Gastroesophageal sphincter (tissue), 3 donors: ENCODE results near the gene BIRC6.

ENCODE experiments used
- EP300 ChIP-seq: sonication (generic); formaldehyde crosslinking; IDR thresholded peaks from one replicate; pipeline ENCODE4 v1.6.1; 2017; ENCODE audit warnings: antibody characterized with exemption, mild to moderate bottlenecking
- POLR2A ChIP-seq, 2 donors: fragments of 450-650 bp; IDR thresholded peaks; one replicate each; pipeline ENCODE4 v1.6.1; 2017; ENCODE audit warnings: antibody characterized with exemption in 2 of 2, mild to moderate bottlenecking in 2 of 2, moderate library complexity in 1 of 2
- POLR2AphosphoS5 ChIP-seq: sonication (generic); formaldehyde crosslinking; IDR thresholded peaks from one replicate; pipeline ENCODE4 v1.6.1; 2017; ENCODE audit warnings: antibody characterized with exemption
- TF ChIP-seq, protein P1 (sequence below), 4 experiments: fragments of 200-600 bp in 2 of 4; fragments of 450-650 bp in 2 of 4; sonication (generic) in 1 of 4; IDR thresholded peaks; one replicate each; pipeline ENCODE4 v1.5.1; 2017 to 2019; ENCODE audit warnings: antibody characterized with exemption in 4 of 4, mild to moderate bottlenecking in 2 of 4, moderate library complexity in 2 of 4

DNA sequence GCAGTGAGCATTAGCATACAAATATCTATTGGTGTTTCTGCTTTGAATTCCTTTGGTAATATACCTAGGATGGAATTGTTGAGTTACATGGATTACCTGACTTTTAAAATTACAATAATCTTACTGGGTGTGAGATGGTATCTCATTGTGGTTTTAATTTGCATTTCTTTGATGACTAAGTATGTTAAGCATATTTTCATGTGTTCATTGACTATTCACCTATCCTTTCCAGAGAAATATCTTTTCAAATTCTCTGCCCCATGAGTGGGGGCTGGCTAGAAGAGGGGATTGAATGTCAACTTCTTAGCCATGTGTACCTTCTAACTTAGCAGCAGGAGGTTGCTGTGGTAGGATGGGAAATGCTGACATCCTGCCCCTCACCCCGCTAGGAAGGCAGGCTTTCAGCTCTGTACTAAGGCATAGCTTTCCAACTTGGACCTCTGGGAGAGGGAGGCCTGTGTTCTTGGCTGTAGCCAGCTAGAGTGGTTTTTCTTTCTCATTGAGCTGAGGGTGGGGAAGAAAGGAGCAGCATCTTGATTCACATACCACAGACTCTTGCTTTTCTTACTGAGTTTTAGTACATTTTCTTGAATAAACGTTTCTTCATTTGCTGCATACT, 207.7 kb downstream of the BIRC6 start:
- TF ChIP-seq, protein P1, sequence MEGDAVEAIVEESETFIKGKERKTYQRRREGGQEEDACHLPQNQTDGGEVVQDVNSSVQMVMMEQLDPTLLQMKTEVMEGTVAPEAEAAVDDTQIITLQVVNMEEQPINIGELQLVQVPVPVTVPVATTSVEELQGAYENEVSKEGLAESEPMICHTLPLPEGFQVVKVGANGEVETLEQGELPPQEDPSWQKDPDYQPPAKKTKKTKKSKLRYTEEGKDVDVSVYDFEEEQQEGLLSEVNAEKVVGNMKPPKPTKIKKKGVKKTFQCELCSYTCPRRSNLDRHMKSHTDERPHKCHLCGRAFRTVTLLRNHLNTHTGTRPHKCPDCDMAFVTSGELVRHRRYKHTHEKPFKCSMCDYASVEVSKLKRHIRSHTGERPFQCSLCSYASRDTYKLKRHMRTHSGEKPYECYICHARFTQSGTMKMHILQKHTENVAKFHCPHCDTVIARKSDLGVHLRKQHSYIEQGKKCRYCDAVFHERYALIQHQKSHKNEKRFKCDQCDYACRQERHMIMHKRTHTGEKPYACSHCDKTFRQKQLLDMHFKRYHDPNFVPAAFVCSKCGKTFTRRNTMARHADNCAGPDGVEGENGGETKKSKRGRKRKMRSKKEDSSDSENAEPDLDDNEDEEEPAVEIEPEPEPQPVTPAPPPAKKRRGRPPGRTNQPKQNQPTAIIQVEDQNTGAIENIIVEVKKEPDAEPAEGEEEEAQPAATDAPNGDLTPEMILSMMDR (IDR thresholded peaks at IDR 0.05), result no peak
- no peak for TF ChIP-seq POLR2A (IDR thresholded peaks at IDR 0.05)
- TF ChIP-seq POLR2AphosphoS5, result no peak
- no peak for TF ChIP-seq EP300
